Esophagus (tissue), 2 donors: Measurements from ENCODE around the gene ARMC9. TPM values are rescaled to one million over a fixed set of nuclear protein-coding genes. Genes with fewer than 3 reads are reported as not detected.

Source experiments
- H3K27ac ChIP-seq, 2 donors: one replicate each; pipeline ENCODE4 v1.5.1; 2013; ENCODE audit warnings: low read depth in 2 of 2, mild to moderate bottlenecking in 2 of 2, inconsistent platforms in 1 of 2, low read length in 1 of 2, moderate library complexity in 1 of 2
- H3K27me3 ChIP-seq, 2 donors: one replicate each; pipeline ENCODE4 v1.6.1; 2013; ENCODE audit warnings: low read length in 2 of 2, control low read depth in 1 of 2, mild to moderate bottlenecking in 1 of 2; ENCODE audit not compliant: insufficient read depth in 2 of 2, control insufficient read depth in 1 of 2
- H3K36me3 ChIP-seq, 2 donors: one replicate each; pipeline ENCODE4 v1.6.1; 2013; ENCODE audit warnings: low read length in 1 of 2; ENCODE audit not compliant: control insufficient read depth in 2 of 2, insufficient read depth in 2 of 2
- H3K4me1 ChIP-seq, 2 donors: one replicate each; pipeline ENCODE4 v1.6.1; 2013; ENCODE audit warnings: low read length in 1 of 2; ENCODE audit not compliant: control insufficient read depth in 2 of 2, insufficient read depth in 2 of 2
- H3K4me3 ChIP-seq, 2 donors: one replicate each; pipeline ENCODE4 v1.5.1; 2013; ENCODE audit warnings: low read length in 2 of 2, mild to moderate bottlenecking in 2 of 2, low read depth in 1 of 2, moderate library complexity in 1 of 2
- H3K9me3 ChIP-seq, 2 donors: one replicate each; pipeline ENCODE4 v1.6.1; 2013; ENCODE audit warnings: mild to moderate bottlenecking in 2 of 2, low read depth in 1 of 2, low read length in 1 of 2, moderate library complexity in 1 of 2; ENCODE audit not compliant: control insufficient read depth in 2 of 2, insufficient read depth in 1 of 2
- WGBS, 2 donors: extraction: QIAGEN DNeasy Blood & Tissue Kit; methylation state at CpG; one replicate each; pipeline ENCODE4 v1.1.7; 2013; 5-methylcytosine and 5-hydroxymethylcytosine counted together
- polyA plus RNA-seq, 2 donors: library from polyadenylated mRNA; stranded (reverse); fragments of 200-250 nt; gene quantifications; one replicate each; pipeline ENCODE4 v1.2.3, GENCODE V29; 2013
- donor health status: healthy with polysubstance abuse.
- donor health status: Bipolar disorder and iron deficiency.

ARMC9 gene
- polyA plus RNA-seq, 2 donors: 2.9 to 3.6 TPM

- H3K4me1 ChIP-seq: no peaks in the 10 kb centered on the region
- H3K27me3 ChIP-seq: no peaks in the 10 kb centered on the region
- no peak overlapping the region for H3K4me3 ChIP-seq
- H3K27ac ChIP-seq: no peak overlapping the region
- 87 to 90% methylated on average over 17 to 18 of the region's 18 CpGs for WGBS, 2 donors
- H3K36me3 ChIP-seq: no peaks in the 10 kb centered on the region
- no peaks in the 10 kb centered on the region for H3K9me3 ChIP-seq
These were observed 139.7 kb downstream of the ARMC9 start for GRCh38 chr2:231337807-231338759.

GRCh38 chr2:231339316-231339715 is 140.9 kb downstream of the ARMC9 start:
- Histone ChIP-seq H3K27ac (no peak overlapping the region), H3K27me3 (no peaks in the 10 kb centered on the region), H3K4me1 (no peaks in the 10 kb centered on the region), H3K4me3 (no peak overlapping the region), H3K9me3 (no peaks in the 10 kb centered on the region), H3K36me3 (no peaks in the 10 kb centered on the region)
- WGBS, 2 donors: 91 to 97% methylated on average over 4 of the region's 4 CpGs

- Histone ChIP-seq H3K4me3 (no peak overlapping the region), H3K4me1 (no peaks in the 10 kb centered on the region), H3K27ac (no peak overlapping the region), H3K27me3 (no peaks in the 10 kb centered on the region), H3K9me3 (no peaks in the 10 kb centered on the region), H3K36me3 (no peaks in the 10 kb centered on the region)
- WGBS, 2 donors: 85 to 86% methylated on average over 2 of the region's 2 CpGs
These were observed 142.7 kb downstream of the ARMC9 start for GRCh38 chr2:231341100-231341499.

GRCh38 chr2:231342061-231342711 is 143.8 kb downstream of the ARMC9 start:
- Histone ChIP-seq H3K36me3 (no peaks in the 10 kb centered on the region), H3K27me3 (no peaks in the 10 kb centered on the region), H3K4me1 (no peaks in the 10 kb centered on the region), H3K9me3 (no peaks in the 10 kb centered on the region), H3K4me3 (no peak overlapping the region), H3K27ac (no peak overlapping the region)
- WGBS, 2 donors: 86 to 91% methylated on average over 14 of the region's 14 CpGs

- H3K27ac ChIP-seq: no peak overlapping the region
- H3K4me3 ChIP-seq: no peak overlapping the region
- no peaks in the 10 kb centered on the region for H3K9me3 ChIP-seq
- no peaks in the 10 kb centered on the region for H3K27me3 ChIP-seq
- 85 to 86% methylated on average over 4 of the region's 4 CpGs for WGBS, 2 donors
- H3K4me1 ChIP-seq: no peaks in the 10 kb centered on the region
- H3K36me3 ChIP-seq: no peaks in the 10 kb centered on the region
These were observed 144.7 kb downstream of the ARMC9 start for GRCh38 chr2:231343006-231343710.

GRCh38 chr2:231343988-231344387 is 145.6 kb downstream of the ARMC9 start:
- H3K4me3 ChIP-seq: no peak overlapping the region
- WGBS, 2 donors: 59 to 81% methylated on average over 3 of the region's 3 CpGs

GRCh38 chr2:231344851-231345250 is 146.4 kb downstream of the ARMC9 start:
- Histone ChIP-seq H3K4me3 (no peak overlapping the region), H3K27ac (no peak overlapping the region), H3K27me3 (no peaks in the 10 kb centered on the region), H3K9me3 (no peaks in the 10 kb centered on the region), H3K4me1 (no peaks in the 10 kb centered on the region), H3K36me3 (no peaks in the 10 kb centered on the region)
- WGBS, 2 donors: 84 to 88% methylated on average over 8 of the region's 8 CpGs

More at GRCh38 chr2:231343988-231344387, 145.6 kb downstream of the ARMC9 start:
- H3K9me3 ChIP-seq: no peaks in the 10 kb centered on the region
- H3K27ac ChIP-seq: no peak overlapping the region
- no peaks in the 10 kb centered on the region for H3K36me3 ChIP-seq
- H3K4me1 ChIP-seq: no peaks in the 10 kb centered on the region
- H3K27me3 ChIP-seq: no peaks in the 10 kb centered on the region

- no peaks in the 10 kb centered on the region for H3K4me1 ChIP-seq
- no peaks in the 10 kb centered on the region for H3K36me3 ChIP-seq
- H3K4me3 ChIP-seq: no peak overlapping the region
- no peaks in the 10 kb centered on the region for H3K27me3 ChIP-seq
- no peaks in the 10 kb centered on the region for H3K9me3 ChIP-seq
- H3K27ac ChIP-seq: no peak overlapping the region
- WGBS, 2 donors: 66 to 87% methylated on average over 5 of the region's 5 CpGs
These were observed 148.7 kb downstream of the ARMC9 start for GRCh38 chr2:231347081-231347480.

- WGBS, 2 donors: 88 to 95% methylated on average over 1 of the region's 1 CpG
- Histone ChIP-seq H3K4me1 (no peaks in the 10 kb centered on the region), H3K27me3 (no peaks in the 10 kb centered on the region), H3K36me3 (no peaks in the 10 kb centered on the region), H3K9me3 (no peaks in the 10 kb centered on the region), H3K4me3 (no peak overlapping the region), H3K27ac (no peak overlapping the region)
These were observed 149.2 kb downstream of the ARMC9 start for GRCh38 chr2:231347638-231348037.
